NCI-H526 treated with DMSO at 0.1 percent for 48 hours (cell line): Measurements from ENCODE around the gene SLC35F5.
"Not testable (repeated sequence)": the region's sequence is repeated elsewhere in the genome, so short reads cannot be mapped to it uniquely, and the experiment has no call there.

Source experiments
- DNase-seq: peaks from one replicate; lab custom pipeline; 2025; lab: John Stamatoyannopoulos, UW

The SLC35F5 gene

GRCh38 chr2:113755835-113756354 lies 547 bp downstream of the SLC35F5 start:
- peak; percentile 36 for DNase-seq

GRCh38 chr2:113755035-113755834 lies 1.2 kb downstream of the SLC35F5 start:
- peak; percentile 32 for DNase-seq

- no peak for DNase-seq
Observed at GRCh38 chr2:113754160-113754559, 2.3 kb downstream of the SLC35F5 start.

- no peak for DNase-seq
Observed at GRCh38 chr2:113750385-113750784, 6.1 kb downstream of the SLC35F5 start.

- no peak for DNase-seq
Observed at GRCh38 chr2:113741091-113741490, 15.4 kb downstream of the SLC35F5 start.

- DNase-seq: no peak
Observed at GRCh38 chr2:113739849-113740248, 16.6 kb downstream of the SLC35F5 start.

GRCh38 chr2:113734185-113734584 lies 22.3 kb downstream of the SLC35F5 start:
- DNase-seq: no peak

- no peak for DNase-seq
Observed at GRCh38 chr2:113724010-113724409, 32.4 kb downstream of the SLC35F5 start.

- no peak for DNase-seq
Observed at GRCh38 chr2:113723411-113723810, 33.0 kb downstream of the SLC35F5 start.

- no peak for DNase-seq
Observed at GRCh38 chr2:113720167-113720566, 36.3 kb downstream of the SLC35F5 start.

- no peak for DNase-seq
Observed at GRCh38 chr2:113716291-113716690, 40.2 kb downstream of the SLC35F5 start.

- DNase-seq: no peak
Observed at GRCh38 chr2:113712941-113713340, 43.5 kb downstream of the SLC35F5 start.

GRCh38 chr2:113711851-113712250 lies 44.6 kb downstream of the SLC35F5 start:
- DNase-seq: peak; percentile 16

- no peak for DNase-seq
Observed at GRCh38 chr2:113709022-113709421, 47.4 kb downstream of the SLC35F5 start.

- DNase-seq: no peak
Observed at GRCh38 chr2:113707106-113707505, 49.3 kb downstream of the SLC35F5 start.

GRCh38 chr2:113705982-113706523 lies 50.4 kb downstream of the SLC35F5 start:
- DNase-seq: no peak

GRCh38 chr2:113704300-113704993 lies 52.0 kb downstream of the SLC35F5 start:
- not testable (repeated sequence) for DNase-seq

GRCh38 chr2:113703386-113704299 lies 52.8 kb downstream of the SLC35F5 start:
- no peak for DNase-seq

- DNase-seq: peak; percentile 30
Observed at GRCh38 chr2:113700186-113700841, 56.1 kb downstream of the SLC35F5 start.

GRCh38 chr2:113698892-113699447 lies 57.5 kb downstream of the SLC35F5 start:
- DNase-seq: no peak

GRCh38 chr2:113698251-113698650 lies 58.2 kb downstream of the SLC35F5 start:
- not testable (repeated sequence) for DNase-seq
